Measurements from ENCODE around the gene MAPKAP1.

MAPKAP1 gene

DNA sequence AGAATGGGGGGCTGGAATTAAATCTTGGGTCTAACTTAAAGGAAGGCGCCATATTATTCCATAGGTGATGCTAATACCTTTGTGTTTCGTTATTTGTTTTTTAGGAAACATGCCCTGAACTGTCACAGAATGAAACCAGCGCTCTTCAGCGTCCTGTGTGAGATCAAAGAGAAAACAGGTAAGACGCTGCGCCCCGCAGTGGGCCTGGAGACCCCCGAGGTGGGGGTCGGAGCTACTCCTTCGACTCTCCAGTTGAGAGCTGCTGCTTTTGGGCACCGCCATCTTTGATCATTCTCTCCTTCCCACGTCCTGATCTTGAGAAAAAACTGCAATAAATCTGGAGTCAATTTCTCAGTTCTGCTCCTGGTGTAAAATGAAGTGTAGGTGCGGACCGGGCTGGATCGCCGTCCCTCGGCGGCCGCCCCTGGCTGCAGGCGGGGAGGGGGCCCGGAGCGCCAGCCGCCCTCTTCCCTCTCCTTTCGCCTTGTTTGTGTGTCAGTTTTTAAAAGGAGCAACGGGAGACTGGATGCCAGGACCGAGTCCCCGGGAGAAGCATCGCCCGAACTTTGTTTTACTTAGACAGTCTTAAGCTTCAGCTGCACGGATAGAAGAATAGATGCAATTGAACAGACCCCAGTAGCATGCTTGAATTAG lies 41.6 kb upstream of the MAPKAP1 start:
- TF ChIP-seq POLR2AphosphoS5 (IDR thresholded peaks at IDR 0.05; ENCODE audit: low read depth, low read length): no peak
- TF ChIP-seq TAF1 (IDR thresholded peaks at IDR 0.05; ENCODE audit: low read depth, low read length): no peak; the same call in 1 of the 2 replicates
- TF ChIP-seq SPI1 (IDR thresholded peaks at IDR 0.05; ENCODE audit: low read depth, low read length): no peak
- FAIRE-seq (peak; percentile 40), DNase-seq (ENCODE audit: insufficient read length, low spot score) (no peak)

DNA sequence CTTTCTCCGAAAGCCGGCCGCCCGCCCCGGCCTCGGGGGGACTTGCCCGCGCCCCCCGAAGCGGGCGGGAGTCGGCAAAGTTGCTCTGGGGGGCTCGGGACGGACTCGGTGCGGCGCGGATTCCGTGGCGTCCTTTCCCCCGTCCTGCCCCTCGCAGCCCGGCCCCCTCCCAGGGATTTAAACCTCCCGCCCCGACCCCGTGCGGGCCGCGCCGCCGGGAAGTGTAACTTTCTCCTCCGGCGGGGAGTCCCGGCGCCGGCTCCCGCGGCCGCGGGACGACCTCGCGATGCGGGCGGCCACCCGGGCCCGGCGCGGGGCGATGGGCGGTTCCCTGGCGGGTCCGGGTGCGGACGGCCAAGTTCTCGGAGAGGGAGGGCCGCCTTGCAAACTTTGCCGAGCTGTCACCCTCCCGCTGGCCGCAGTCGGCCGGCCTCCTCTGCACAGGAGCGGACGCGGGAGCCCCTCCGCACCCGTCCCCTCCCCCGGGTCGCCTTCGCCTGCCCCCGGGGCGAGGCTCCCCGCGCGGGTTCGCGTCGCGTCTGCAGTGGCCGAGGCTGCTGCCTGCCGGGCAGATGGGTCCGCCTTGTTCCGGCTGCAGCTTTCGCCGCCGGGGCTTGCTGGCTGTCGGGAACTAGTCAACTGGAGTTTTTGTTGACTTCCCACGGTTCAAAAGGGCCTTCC lies 40.9 kb upstream of the MAPKAP1 start:
- TF ChIP-seq PAX5 (IDR thresholded peaks at IDR 0.05; ENCODE audit: insufficient read depth, low read length, severe bottlenecking) (no peak), SPI1 (IDR thresholded peaks at IDR 0.05; ENCODE audit: low read depth, low read length) (no peak), POLR2AphosphoS5 (IDR thresholded peaks at IDR 0.05; ENCODE audit: low read depth, low read length) (no peak), POLR2A (IDR thresholded peaks at IDR 0.05; ENCODE audit: low read depth, low read length) (no peak), TAF1 (IDR thresholded peaks at IDR 0.05; ENCODE audit: low read depth, low read length) (no peak), POU2F2 (IDR thresholded peaks at IDR 0.05; ENCODE audit: low read depth, low read length) (no peak)
- FAIRE-seq (peak; percentile 62), DNase-seq (ENCODE audit: insufficient read length, low spot score) (peak; percentile 26)

DNA sequence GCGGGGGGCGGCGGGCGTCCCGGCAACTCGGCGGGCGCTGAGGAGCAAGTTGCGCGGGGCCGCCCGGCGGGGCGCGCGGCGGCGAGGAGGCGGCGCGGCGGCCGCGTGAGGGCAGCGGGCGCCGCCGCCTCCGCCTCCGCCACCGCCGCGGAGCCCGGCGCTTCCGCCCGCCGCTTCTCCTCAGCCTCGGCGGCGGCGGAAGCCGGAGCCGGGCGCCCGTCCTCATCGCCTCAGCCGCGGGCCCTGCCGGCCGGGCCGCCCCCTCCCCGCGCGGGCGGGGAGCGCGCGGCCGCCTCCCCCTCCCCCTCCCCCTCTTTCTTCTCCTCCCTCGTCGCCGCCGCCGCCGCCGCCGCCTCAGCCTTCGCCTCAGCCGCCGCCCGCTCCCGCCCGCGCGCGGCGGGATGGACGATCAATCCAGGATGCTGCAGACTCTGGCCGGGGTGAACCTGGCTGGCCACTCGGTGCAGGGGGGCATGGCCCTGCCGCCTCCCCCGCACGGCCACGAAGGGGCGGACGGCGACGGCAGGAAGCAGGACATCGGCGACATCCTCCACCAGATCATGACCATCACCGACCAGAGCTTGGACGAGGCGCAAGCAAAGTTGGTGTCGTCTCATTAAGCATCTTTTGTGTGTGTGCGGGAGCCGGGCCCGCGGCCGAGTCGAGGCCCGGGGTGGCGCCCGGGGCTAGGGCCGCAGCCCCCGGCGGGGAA lies 40.2 kb upstream of the MAPKAP1 start, which contains the start of gene PBX3:
PBX3 (plus strand) TSS at position 321 of the 712 bp plus-strand sequence.
- DNase-seq (ENCODE audit: insufficient read length, low spot score) (peak; percentile 50), FAIRE-seq (peak; percentile 67)
- no peak for TF ChIP-seq SPI1 (IDR thresholded peaks at IDR 0.05; ENCODE audit: low read depth, low read length)
- no peak for TF ChIP-seq TAF1 (IDR thresholded peaks at IDR 0.05; ENCODE audit: low read depth, low read length)
- 0 out of 2 replicates have a peak, but pooled peaks have one; percentile 25 for TF ChIP-seq POLR2AphosphoS5 (IDR thresholded peaks at IDR 0.05; ENCODE audit: low read depth, low read length)

DNA sequence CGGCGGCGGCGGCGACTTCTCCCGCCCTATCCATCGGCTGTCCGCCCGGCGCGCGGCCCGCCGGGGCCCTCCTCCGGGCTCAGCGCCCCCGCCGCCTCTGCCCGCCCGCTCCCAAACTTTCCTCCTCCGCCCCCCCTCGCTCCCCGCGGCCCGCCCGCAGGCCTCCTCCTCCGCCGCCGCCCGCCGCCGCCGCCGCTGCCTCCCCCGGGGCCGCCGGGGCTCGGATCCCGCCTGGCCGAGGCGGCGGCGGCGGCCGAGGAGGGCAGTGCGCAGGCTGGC lies 39.7 kb upstream of the MAPKAP1 start:
- DNase-seq (ENCODE audit: insufficient read length, low spot score): no peak
- FAIRE-seq: no peak
- TF ChIP-seq POU2F2 (IDR thresholded peaks at IDR 0.05; ENCODE audit: low read depth, low read length) (no peak), POLR2A (IDR thresholded peaks at IDR 0.05; ENCODE audit: low read depth, low read length) (no peak), PAX5 (IDR thresholded peaks at IDR 0.05; ENCODE audit: insufficient read depth, low read length, severe bottlenecking) (no peak), TAF1 (IDR thresholded peaks at IDR 0.05; ENCODE audit: low read depth, low read length) (no peak), POLR2AphosphoS5 (IDR thresholded peaks at IDR 0.05; ENCODE audit: low read depth, low read length) (no peak)

DNA sequence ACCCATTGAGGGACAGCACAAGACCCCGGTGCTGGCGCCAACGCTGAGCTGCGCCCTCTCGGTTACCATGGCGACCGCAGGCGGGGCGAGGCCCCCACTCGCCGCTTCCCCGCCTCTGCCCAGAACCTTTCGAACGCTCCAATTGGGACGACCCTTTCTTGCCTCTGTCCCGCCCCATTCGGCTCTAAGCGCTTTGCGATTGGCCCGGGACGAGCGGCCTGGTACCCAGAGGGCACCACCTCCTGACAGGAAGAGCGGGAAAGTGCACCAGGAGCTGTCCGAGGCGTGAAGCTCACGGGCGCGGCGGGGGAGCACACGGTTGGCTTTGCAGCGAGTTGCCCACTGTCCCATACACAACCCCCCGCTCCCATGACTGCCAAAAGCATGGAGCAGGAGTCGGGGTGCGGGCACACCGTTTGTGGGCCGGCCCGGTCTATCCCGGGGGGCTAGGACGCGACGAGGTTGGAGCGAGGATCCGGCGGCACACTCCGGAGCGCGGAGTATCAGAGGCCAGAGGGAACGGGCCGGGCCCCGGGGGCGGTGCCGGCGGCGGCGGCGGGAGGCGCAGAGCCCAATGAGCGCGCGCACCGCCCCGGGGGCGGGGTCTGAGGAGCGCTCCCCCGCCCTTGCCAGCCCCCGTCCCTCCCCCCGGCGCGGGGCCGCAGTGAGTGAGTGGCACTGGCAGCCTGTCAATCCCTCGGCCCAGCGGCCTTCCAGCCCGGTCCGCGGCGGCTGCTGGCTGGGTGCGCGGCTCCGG lies 39.2 kb upstream of the MAPKAP1 start:
- peak; percentile 91 for FAIRE-seq
- TF ChIP-seq POLR2AphosphoS5 (IDR thresholded peaks at IDR 0.05; ENCODE audit: low read depth, low read length) (peak; percentile 43; the same call in 1 of the 2 replicates), SPI1 (IDR thresholded peaks at IDR 0.05; ENCODE audit: low read depth, low read length) (no peak), TAF1 (IDR thresholded peaks at IDR 0.05; ENCODE audit: low read depth, low read length) (peak; percentile 32; the same call in 1 of the 2 replicates), PAX5 (IDR thresholded peaks at IDR 0.05; ENCODE audit: insufficient read depth, low read length, severe bottlenecking) (no peak), POU2F2 (IDR thresholded peaks at IDR 0.05; ENCODE audit: low read depth, low read length) (no peak), POLR2A (IDR thresholded peaks at IDR 0.05; ENCODE audit: low read depth, low read length) (peak; percentile 54; the same call in 1 of the 2 replicates)
- peak; percentile 85 for DNase-seq (ENCODE audit: insufficient read length, low spot score)

DNA sequence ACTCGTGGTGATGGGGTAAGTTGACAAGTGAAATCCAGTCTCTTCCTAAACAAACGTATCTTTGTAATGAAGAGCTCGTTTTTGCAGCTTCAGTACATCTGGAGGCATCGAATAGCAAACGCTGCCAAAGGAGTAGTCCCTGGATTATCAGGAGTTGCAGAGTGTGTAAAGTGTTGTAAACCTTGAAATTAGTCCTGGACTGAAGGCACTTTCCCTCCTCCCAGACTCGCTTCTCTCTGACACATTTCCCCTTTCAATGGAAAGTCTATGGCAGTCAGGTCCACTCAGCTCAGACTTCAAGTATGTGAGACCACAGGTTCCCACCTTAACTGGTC lies 38.6 kb upstream of the MAPKAP1 start:
- DNase-seq (ENCODE audit: insufficient read length, low spot score): no peak
- no peak for FAIRE-seq
- TF ChIP-seq POLR2AphosphoS5 (IDR thresholded peaks at IDR 0.05; ENCODE audit: low read depth, low read length) (no peak; the same call in 1 of the 2 replicates), SPI1 (IDR thresholded peaks at IDR 0.05; ENCODE audit: low read depth, low read length) (no peak), POLR2A (IDR thresholded peaks at IDR 0.05; ENCODE audit: low read depth, low read length) (no peak), PAX5 (IDR thresholded peaks at IDR 0.05; ENCODE audit: insufficient read depth, low read length, severe bottlenecking) (no peak), TAF1 (IDR thresholded peaks at IDR 0.05; ENCODE audit: low read depth, low read length) (no peak), POU2F2 (IDR thresholded peaks at IDR 0.05; ENCODE audit: low read depth, low read length) (no peak)

DNA sequence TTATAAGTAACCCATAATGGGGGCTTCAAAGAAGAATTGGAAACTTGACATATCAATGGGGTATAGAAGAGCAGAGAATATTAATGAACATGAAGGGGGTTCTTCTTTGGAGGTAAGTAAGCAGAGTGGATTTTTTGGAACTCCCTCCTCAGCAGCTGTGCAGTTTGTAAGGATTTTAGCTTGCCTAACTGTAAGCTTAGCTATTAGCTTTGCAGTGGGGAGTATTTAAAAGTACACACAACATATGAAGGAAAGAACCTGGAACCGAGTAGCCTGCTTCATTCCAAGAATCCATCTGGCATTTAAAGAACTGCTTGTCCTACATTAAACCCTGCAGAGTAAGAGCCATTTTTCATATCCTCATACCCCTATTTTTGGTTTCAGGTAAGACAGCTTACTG lies 38.0 kb upstream of the MAPKAP1 start:
- DNase-seq (ENCODE audit: insufficient read length, low spot score) (no peak), FAIRE-seq (no peak)
- no peak for TF ChIP-seq POU2F2 (IDR thresholded peaks at IDR 0.05; ENCODE audit: low read depth, low read length)
- no peak for TF ChIP-seq TAF1 (IDR thresholded peaks at IDR 0.05; ENCODE audit: low read depth, low read length)
- TF ChIP-seq POLR2A (IDR thresholded peaks at IDR 0.05; ENCODE audit: low read depth, low read length): no peak

DNA sequence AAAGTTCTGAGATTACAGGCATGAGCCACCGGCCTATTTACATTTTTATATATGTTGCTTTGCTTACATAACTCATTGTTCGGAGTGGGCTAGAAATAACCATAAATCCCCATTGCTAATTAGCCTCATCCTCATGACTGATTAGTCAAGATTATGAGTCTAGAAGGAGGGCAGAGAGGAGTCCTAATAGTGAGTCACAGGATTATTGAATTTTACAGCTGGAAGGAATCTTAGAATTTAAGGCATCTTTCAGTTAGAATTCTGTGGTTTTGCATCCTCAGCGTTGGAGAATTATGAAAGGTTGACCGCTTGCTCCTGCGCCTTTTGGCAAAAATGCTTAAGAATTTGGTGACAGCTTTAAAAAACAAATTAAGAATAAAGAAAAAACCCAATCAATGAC lies 37.6 kb upstream of the MAPKAP1 start:
- FAIRE-seq: no peak
- DNase-seq (ENCODE audit: insufficient read length, low spot score): no peak
- TF ChIP-seq POLR2A (IDR thresholded peaks at IDR 0.05; ENCODE audit: low read depth, low read length) (no peak), SPI1 (IDR thresholded peaks at IDR 0.05; ENCODE audit: low read depth, low read length) (no peak), POU2F2 (IDR thresholded peaks at IDR 0.05; ENCODE audit: low read depth, low read length) (no peak), TAF1 (IDR thresholded peaks at IDR 0.05; ENCODE audit: low read depth, low read length) (no peak), POLR2AphosphoS5 (IDR thresholded peaks at IDR 0.05; ENCODE audit: low read depth, low read length) (no peak), PAX5 (IDR thresholded peaks at IDR 0.05; ENCODE audit: insufficient read depth, low read length, severe bottlenecking) (no peak)

DNA sequence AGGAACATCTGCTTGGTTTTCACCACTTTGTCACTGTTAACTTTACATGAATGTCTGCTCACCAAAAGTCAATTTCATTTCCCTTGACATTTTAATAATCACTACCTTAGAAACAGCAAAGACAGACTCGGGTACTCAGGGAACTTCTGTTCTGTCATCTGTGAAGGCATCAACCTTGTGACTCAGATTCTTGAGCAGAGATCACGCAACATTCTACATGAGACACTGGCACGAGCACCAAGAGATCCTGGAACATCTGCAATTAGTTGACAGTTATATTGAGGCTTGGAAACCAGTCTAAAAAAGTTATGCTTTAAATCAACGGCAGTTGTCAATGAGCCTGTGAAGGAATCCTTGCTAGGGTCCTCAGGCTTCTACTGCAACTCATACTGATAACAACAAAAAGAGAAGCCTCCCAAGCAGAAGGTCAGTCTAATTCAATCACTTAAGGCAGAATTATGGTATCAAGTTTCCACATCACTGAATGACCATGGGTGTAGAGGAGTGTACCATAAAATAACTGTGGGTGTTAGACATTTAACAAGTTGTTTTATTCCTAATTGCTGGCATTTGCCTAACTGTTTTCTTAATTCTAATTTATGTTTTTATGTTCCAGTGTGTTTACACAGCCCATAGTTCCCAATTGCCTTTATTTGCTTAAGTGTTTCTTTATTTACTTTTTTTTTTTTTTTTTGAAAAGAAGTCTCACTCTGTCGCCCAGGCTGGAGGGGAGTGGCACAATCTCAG lies 36.8 kb upstream of the MAPKAP1 start:
- DNase-seq (ENCODE audit: insufficient read length, low spot score) (no peak), FAIRE-seq (no peak)
- TF ChIP-seq TAF1 (IDR thresholded peaks at IDR 0.05; ENCODE audit: low read depth, low read length) (no peak), POLR2A (IDR thresholded peaks at IDR 0.05; ENCODE audit: low read depth, low read length) (no peak), SPI1 (IDR thresholded peaks at IDR 0.05; ENCODE audit: low read depth, low read length) (no peak), POLR2AphosphoS5 (IDR thresholded peaks at IDR 0.05; ENCODE audit: low read depth, low read length) (no peak), POU2F2 (IDR thresholded peaks at IDR 0.05; ENCODE audit: low read depth, low read length) (no peak), PAX5 (IDR thresholded peaks at IDR 0.05; ENCODE audit: insufficient read depth, low read length, severe bottlenecking) (no peak)
